ENCODE measurements around the gene GPR160.

Gene GPR160

GRCh38 chr3:170024581-170024980, 13.2 kb upstream of the GPR160 start:
- DNase-seq (ENCODE audit: extremely low read depth in 1 of 2, low read depth in 1 of 2) = no peak

- no peak for DNase-seq (ENCODE audit: extremely low read depth in 1 of 2, low read depth in 1 of 2)
These were observed 10.3 kb upstream of the GPR160 start for GRCh38 chr3:170027233-170028102.

GRCh38 chr3:170033489-170033888, 4.3 kb upstream of the GPR160 start:
- DNase-seq (ENCODE audit: extremely low read depth in 1 of 2, low read depth in 1 of 2) = peak in 1 of 2 donors; percentile 15

- no peak for DNase-seq (ENCODE audit: extremely low read depth in 1 of 2, low read depth in 1 of 2)
These were observed 777 bp downstream of the GPR160 start for GRCh38 chr3:170038434-170039110.

DNA sequence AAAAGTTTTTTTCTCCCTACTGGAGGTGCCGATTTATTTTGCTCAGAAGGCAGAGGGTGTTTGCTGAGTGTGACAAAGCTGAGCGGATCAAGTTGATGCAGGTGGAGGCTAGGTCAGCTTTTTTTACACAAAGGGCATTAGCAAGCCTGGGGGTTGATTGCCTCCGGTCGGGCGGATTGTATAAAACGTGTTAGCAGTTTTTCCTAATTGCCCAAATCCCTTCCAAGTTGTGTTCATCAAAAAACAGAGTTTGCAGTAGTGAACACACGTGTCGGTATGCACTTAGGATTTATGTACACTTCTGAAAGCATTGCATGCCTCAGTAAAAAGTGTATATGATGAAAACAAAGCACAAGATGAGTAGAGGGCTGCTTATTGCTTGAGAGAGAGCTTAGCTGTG, 2.6 kb downstream of the GPR160 start:
- no peak for DNase-seq (ENCODE audit: extremely low read depth in 1 of 2, low read depth in 1 of 2)

GRCh38 chr3:170043506-170043905, 5.7 kb downstream of the GPR160 start:
- no peak for DNase-seq (ENCODE audit: extremely low read depth in 1 of 2, low read depth in 1 of 2)

- DNase-seq (ENCODE audit: extremely low read depth in 1 of 2, low read depth in 1 of 2) = no peak
These were observed 6.5 kb downstream of the GPR160 start for GRCh38 chr3:170044271-170044670.

GRCh38 chr3:170044795-170045244, 7.0 kb downstream of the GPR160 start:
- DNase-seq (ENCODE audit: extremely low read depth in 1 of 2, low read depth in 1 of 2) = no peak

GRCh38 chr3:170046269-170047132, 8.7 kb downstream of the GPR160 start:
- DNase-seq (ENCODE audit: extremely low read depth in 1 of 2, low read depth in 1 of 2) = no peak

DNA sequence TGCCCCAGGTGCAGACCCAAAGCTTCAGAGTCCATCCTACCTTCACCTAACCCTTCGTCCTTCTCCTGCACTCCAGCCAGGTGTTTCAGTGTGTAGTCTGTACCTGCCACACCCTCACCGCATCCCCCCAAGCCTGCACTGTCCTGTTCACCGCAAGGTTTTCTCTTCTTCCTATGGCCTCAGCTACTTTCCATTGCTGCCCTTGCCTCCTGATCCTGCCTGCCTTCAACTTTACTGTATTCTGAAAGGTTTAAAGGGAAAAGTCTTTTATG, 9.3 kb downstream of the GPR160 start:
- no peak for DNase-seq (ENCODE audit: extremely low read depth in 1 of 2, low read depth in 1 of 2)

GRCh38 chr3:170049146-170050000, 11.6 kb downstream of the GPR160 start:
- no peak for DNase-seq (ENCODE audit: extremely low read depth in 1 of 2, low read depth in 1 of 2)

- DNase-seq (ENCODE audit: extremely low read depth in 1 of 2, low read depth in 1 of 2) = no peak
These were observed 13.0 kb downstream of the GPR160 start for GRCh38 chr3:170050753-170051152.

DNA sequence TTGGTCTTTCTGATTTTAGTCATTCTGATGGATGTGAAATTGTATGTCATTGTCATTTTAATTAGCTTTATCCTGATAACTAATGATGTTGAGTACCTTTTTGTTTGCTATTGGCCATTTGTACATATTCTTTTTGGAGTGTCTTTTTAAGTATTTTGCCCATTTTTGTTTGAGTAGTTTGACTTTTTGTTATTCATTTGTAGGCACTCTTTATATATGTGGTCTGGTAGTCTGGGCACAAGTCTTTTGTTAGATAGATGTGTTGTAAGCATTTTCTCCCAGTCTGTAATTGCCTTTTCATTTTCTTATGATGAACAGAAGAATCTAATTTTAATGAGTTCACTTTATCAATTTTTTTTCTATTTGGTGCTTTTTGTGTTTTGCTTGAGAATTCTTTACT, 14.6 kb downstream of the GPR160 start:
- no peak for DNase-seq (ENCODE audit: extremely low read depth in 1 of 2, low read depth in 1 of 2)

GRCh38 chr3:170054204-170054603, 16.4 kb downstream of the GPR160 start:
- DNase-seq (ENCODE audit: extremely low read depth in 1 of 2, low read depth in 1 of 2) = no peak

DNA sequence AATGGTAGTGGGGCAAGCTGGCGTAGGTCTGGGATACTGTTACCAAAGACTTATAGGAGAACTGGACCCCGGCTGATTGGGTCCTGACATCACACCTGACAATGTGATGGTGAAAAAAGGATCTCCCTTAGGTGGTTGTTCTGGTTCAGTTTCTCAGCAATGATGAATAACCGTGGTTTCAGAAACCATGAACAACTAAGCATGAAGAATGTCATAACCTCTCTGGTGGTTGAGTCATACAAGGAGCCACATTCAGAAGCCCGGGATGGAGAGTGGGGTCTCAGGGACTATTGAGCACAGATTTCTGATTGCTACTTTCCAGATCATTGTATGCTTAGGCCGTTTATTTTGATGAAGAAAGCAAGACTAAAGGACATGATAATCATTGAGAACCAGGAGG, 17.4 kb downstream of the GPR160 start:
- no peak for DNase-seq (ENCODE audit: extremely low read depth in 1 of 2, low read depth in 1 of 2)

- no peak for DNase-seq (ENCODE audit: extremely low read depth in 1 of 2, low read depth in 1 of 2)
These were observed 19.1 kb downstream of the GPR160 start for GRCh38 chr3:170056710-170057454.

- no peak for DNase-seq (ENCODE audit: extremely low read depth in 1 of 2, low read depth in 1 of 2)
These were observed 19.8 kb downstream of the GPR160 start for GRCh38 chr3:170057550-170057949.

DNA sequence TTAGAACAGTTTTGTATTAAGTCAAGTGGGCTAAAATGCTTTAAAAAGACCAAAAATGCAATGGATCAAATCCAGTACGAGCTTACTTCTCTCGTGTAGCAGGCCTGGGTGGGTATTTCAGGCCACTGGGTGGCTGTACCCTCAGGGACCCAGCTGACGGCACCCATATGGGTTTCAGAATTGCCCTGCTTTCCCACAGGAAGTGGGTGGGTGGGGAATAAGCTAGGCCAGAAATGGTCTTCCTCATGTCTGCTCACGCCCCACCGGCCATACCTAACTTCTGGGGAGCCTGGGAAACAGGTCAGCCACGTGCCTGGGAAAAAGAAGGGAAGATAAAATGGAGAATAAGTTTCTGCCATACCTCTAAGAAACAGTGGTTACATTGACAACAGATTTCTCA, 20.3 kb downstream of the GPR160 start:
- no peak for DNase-seq (ENCODE audit: extremely low read depth in 1 of 2, low read depth in 1 of 2)

GRCh38 chr3:170059447-170059846, 21.7 kb downstream of the GPR160 start:
- no peak for DNase-seq (ENCODE audit: extremely low read depth in 1 of 2, low read depth in 1 of 2)

- no peak for DNase-seq (ENCODE audit: extremely low read depth in 1 of 2, low read depth in 1 of 2)
These were observed 24.3 kb downstream of the GPR160 start for GRCh38 chr3:170062068-170062467.

All from stimulated activated CD8-positive, alpha-beta memory T cell treated with anti-CD3 and anti-CD28 coated beads, Interleukin-7, amount 100 ng/mL, for 48 hours (primary cell).